ENCODE results near the gene NEIL3.

GRCh38 chr4:177385576-177386277, 76.1 kb downstream of the NEIL3 start:
- TF ChIP-seq POLR2A (IDR thresholded peaks at IDR 0.05): no peak
- TF ChIP-seq, protein P1, sequence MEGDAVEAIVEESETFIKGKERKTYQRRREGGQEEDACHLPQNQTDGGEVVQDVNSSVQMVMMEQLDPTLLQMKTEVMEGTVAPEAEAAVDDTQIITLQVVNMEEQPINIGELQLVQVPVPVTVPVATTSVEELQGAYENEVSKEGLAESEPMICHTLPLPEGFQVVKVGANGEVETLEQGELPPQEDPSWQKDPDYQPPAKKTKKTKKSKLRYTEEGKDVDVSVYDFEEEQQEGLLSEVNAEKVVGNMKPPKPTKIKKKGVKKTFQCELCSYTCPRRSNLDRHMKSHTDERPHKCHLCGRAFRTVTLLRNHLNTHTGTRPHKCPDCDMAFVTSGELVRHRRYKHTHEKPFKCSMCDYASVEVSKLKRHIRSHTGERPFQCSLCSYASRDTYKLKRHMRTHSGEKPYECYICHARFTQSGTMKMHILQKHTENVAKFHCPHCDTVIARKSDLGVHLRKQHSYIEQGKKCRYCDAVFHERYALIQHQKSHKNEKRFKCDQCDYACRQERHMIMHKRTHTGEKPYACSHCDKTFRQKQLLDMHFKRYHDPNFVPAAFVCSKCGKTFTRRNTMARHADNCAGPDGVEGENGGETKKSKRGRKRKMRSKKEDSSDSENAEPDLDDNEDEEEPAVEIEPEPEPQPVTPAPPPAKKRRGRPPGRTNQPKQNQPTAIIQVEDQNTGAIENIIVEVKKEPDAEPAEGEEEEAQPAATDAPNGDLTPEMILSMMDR (IDR thresholded peaks at IDR 0.05): no peak

Measured in testis (tissue), 2 donors.